ENCODE results near the gene C1QB.

Gene C1QB

GRCh38 chr1:22652881-22653316 is at the start of gene C1QB:
TSS of gene C1QB (plus strand) at chr1:22653236. CDS start at chr1:22659463, 6,227 bp downstream.
- TF ChIP-seq CSRNP3 (CRISPR knock-in tag; IDR thresholded peaks at IDR 0.05) (no peak), TSHZ2 (CRISPR knock-in tag; IDR thresholded peaks at IDR 0.05) (no peak), PPARA (CRISPR knock-in tag; IDR thresholded peaks at IDR 0.05; ENCODE audit: borderline replicate concordance) (no peak), GLIS3 (CRISPR knock-in tag; IDR thresholded peaks at IDR 0.05) (no peak), ZNF70 (CRISPR knock-in tag; IDR thresholded peaks at IDR 0.05) (no peak), PATZ1 (CRISPR knock-in tag; IDR thresholded peaks at IDR 0.05; ENCODE audit: borderline replicate concordance) (no peak), OSR1 (CRISPR knock-in tag; IDR thresholded peaks at IDR 0.05) (no peak), ZNF565 (CRISPR knock-in tag; conservative IDR thresholded peaks at IDR 0.05; ENCODE audit: low read depth) (no peak), POU6F1 (CRISPR knock-in tag; IDR thresholded peaks at IDR 0.05; ENCODE audit: borderline replicate concordance, low read depth) (no peak), ESRRG (CRISPR knock-in tag; IDR thresholded peaks at IDR 0.05) (no peak), ZC3H10 (CRISPR knock-in tag; IDR thresholded peaks at IDR 0.05) (no peak), SNAI2 (CRISPR knock-in tag; IDR thresholded peaks at IDR 0.05) (no peak), TCF4 (CRISPR knock-in tag; IDR thresholded peaks at IDR 0.05; ENCODE audit: borderline replicate concordance) (no peak)
- no peak for ATAC-seq

GRCh38 chr1:22606161-22606560 is 46.9 kb upstream of the C1QB start:
- ATAC-seq: no peak
- no peak for TF ChIP-seq ZNF70 (CRISPR knock-in tag; IDR thresholded peaks at IDR 0.05)
- no peak for TF ChIP-seq ISL1 (CRISPR knock-in tag; IDR thresholded peaks at IDR 0.05)
- TF ChIP-seq TOX (CRISPR knock-in tag; IDR thresholded peaks at IDR 0.05; ENCODE audit: borderline replicate concordance): no peak
- no peak for TF ChIP-seq OSR1 (CRISPR knock-in tag; IDR thresholded peaks at IDR 0.05)
- no peak for TF ChIP-seq BACH2 (CRISPR knock-in tag; IDR thresholded peaks at IDR 0.05; ENCODE audit: borderline replicate concordance)
- TF ChIP-seq ARNTL (CRISPR knock-in tag; IDR thresholded peaks at IDR 0.05; ENCODE audit: borderline replicate concordance, low read depth): no peak
- TF ChIP-seq ESRRG (CRISPR knock-in tag; IDR thresholded peaks at IDR 0.05): no peak
- no peak for TF ChIP-seq PATZ1 (CRISPR knock-in tag; IDR thresholded peaks at IDR 0.05; ENCODE audit: borderline replicate concordance)
- TF ChIP-seq CSDC2 (CRISPR knock-in tag; IDR thresholded peaks at IDR 0.05): no peak
- no peak for TF ChIP-seq TSHZ2 (CRISPR knock-in tag; IDR thresholded peaks at IDR 0.05)
- TF ChIP-seq GLIS3 (CRISPR knock-in tag; IDR thresholded peaks at IDR 0.05): no peak
- no peak for TF ChIP-seq PPARA (CRISPR knock-in tag; IDR thresholded peaks at IDR 0.05; ENCODE audit: borderline replicate concordance)
- no peak for TF ChIP-seq ZC3H10 (CRISPR knock-in tag; IDR thresholded peaks at IDR 0.05)
- no peak for TF ChIP-seq ZFP30 (CRISPR knock-in tag; IDR thresholded peaks at IDR 0.05)
- TF ChIP-seq ZNF8 (CRISPR knock-in tag; IDR thresholded peaks at IDR 0.05): no peak
- TF ChIP-seq POU6F1 (CRISPR knock-in tag; IDR thresholded peaks at IDR 0.05; ENCODE audit: borderline replicate concordance, low read depth): no peak
- no peak for TF ChIP-seq ZFP3 (CRISPR knock-in tag; IDR thresholded peaks at IDR 0.05)
- no peak for TF ChIP-seq RARB (CRISPR knock-in tag; IDR thresholded peaks at IDR 0.05)
- no peak for TF ChIP-seq ZNF565 (CRISPR knock-in tag; conservative IDR thresholded peaks at IDR 0.05; ENCODE audit: low read depth)
